CD14-positive monocyte (primary cell): ENCODE measurements around the gene PCDH19. TPM values are rescaled to one million over a fixed set of nuclear protein-coding genes. Genes with fewer than 3 reads are reported as not detected.

ENCODE experiments used
- DNase-seq, 3 donors: peaks; one replicate each; pipeline ENCODE4 v3.0.0-alpha.2; 2011 to 2022
- H2AFZ ChIP-seq: 2 replicates; pipeline ENCODE4 v1.6.0; 2012; ENCODE audit warnings: mild to moderate bottlenecking, low read depth, low read length, inconsistent platforms; ENCODE audit not compliant: insufficient read depth, poor library complexity, severe bottlenecking
- H3K27ac ChIP-seq, 2 donors: 1 replicate in 1 of 2; 2 replicates in 1 of 2; pipeline ENCODE4 v1.5.1; 2012 to 2013; ENCODE audit warnings: low read length in 2 of 2, control low read depth in 1 of 2, inconsistent platforms in 1 of 2, low read depth in 1 of 2, mild to moderate bottlenecking in 1 of 2
- H3K27me3 ChIP-seq, 2 donors: one replicate each; pipeline versions ENCODE4 v1.6.0 to v1.6.1; 2011 to 2013; ENCODE audit warnings: low read length in 2 of 2; ENCODE audit not compliant: control insufficient read depth in 2 of 2, insufficient read depth in 2 of 2
- H3K36me3 ChIP-seq, 2 donors: replicated peaks in 1 of 2; 1 replicate in 1 of 2; 2 replicates in 1 of 2; pipeline versions ENCODE4 v1.5.1 to v1.6.1; 2012 to 2013; ENCODE audit warnings: low read length in 2 of 2, control low read depth in 1 of 2, inconsistent platforms in 1 of 2, mild to moderate bottlenecking in 1 of 2; ENCODE audit not compliant: insufficient read depth in 2 of 2, control insufficient read depth in 1 of 2
- H3K4me1 ChIP-seq, 2 donors: 1 replicate in 1 of 2; 2 replicates in 1 of 2; pipeline versions ENCODE4 v1.5.1 to v1.6.1; 2012 to 2013; ENCODE audit warnings: low read length in 2 of 2, control low read depth in 1 of 2, inconsistent platforms in 1 of 2, mild to moderate bottlenecking in 1 of 2, moderate library complexity in 1 of 2; ENCODE audit not compliant: insufficient read depth in 2 of 2, control insufficient read depth in 1 of 2
- H3K4me2 ChIP-seq: replicated peaks from 2 replicates; pipeline ENCODE3; 2012; ENCODE audit warnings: low read length, moderate library complexity, mild to moderate bottlenecking; ENCODE audit not compliant: poor library complexity, severe bottlenecking; ENCODE audit errors: extremely low read depth
- H3K4me3 ChIP-seq, 3 experiments: fragments of 200-600 bp in 1 of 3; sonication (generic) in 1 of 3; replicated peaks in 1 of 3; 1 replicate in 2 of 3; 2 replicates in 1 of 3; pipeline ENCODE4 v1.5.1; 2011 to 2013; ENCODE audit warnings: low read length in 3 of 3, mild to moderate bottlenecking in 3 of 3, control low read depth in 2 of 3, low read depth in 2 of 3, inconsistent platforms in 1 of 3, moderate library complexity in 1 of 3
- H3K79me2 ChIP-seq: 2 replicates; pipeline ENCODE4 v1.6.0; 2012; ENCODE audit warnings: mild to moderate bottlenecking, control low read depth, inconsistent platforms, low read length, moderate library complexity; ENCODE audit not compliant: insufficient read depth
- H3K9ac ChIP-seq: 2 replicates; pipeline ENCODE4 v1.6.0; 2017; ENCODE audit warnings: low read length, mild to moderate bottlenecking; ENCODE audit not compliant: insufficient read depth, poor library complexity, severe bottlenecking
- H3K9me3 ChIP-seq, 2 donors: replicated peaks in 1 of 2; 1 replicate in 1 of 2; 2 replicates in 1 of 2; pipeline versions ENCODE4 v1.5.1 to v1.6.1; 2012 to 2013; ENCODE audit warnings: low read length in 2 of 2, control low read depth in 1 of 2; ENCODE audit not compliant: control insufficient read depth in 1 of 2, insufficient read depth in 1 of 2
- H4K20me1 ChIP-seq: 2 replicates; pipeline ENCODE4 v1.6.0; 2012; ENCODE audit warnings: mild to moderate bottlenecking, low read length, control low read depth, moderate library complexity; ENCODE audit not compliant: insufficient read depth
- H3K27ac Mint-ChIP-seq, 7 donors: one replicate each; pipeline ENCODE4 v1.8.0; 2020; ENCODE audit warnings: mild to moderate bottlenecking in 7 of 7, mixed read lengths in 7 of 7, moderate library complexity in 6 of 7, inconsistent platforms in 2 of 7
- H3K27me3 Mint-ChIP-seq, 3 donors: one replicate each; pipeline ENCODE4 v1.8.0; 2021 to 2022; ENCODE audit warnings: low read depth in 3 of 3, mild to moderate bottlenecking in 3 of 3, mixed read lengths in 3 of 3, moderate library complexity in 3 of 3, inconsistent platforms in 1 of 3
- H3K36me3 Mint-ChIP-seq, 2 donors: one replicate each; pipeline ENCODE4 v1.8.0; 2020; ENCODE audit warnings: mixed read lengths in 2 of 2, inconsistent platforms in 1 of 2, mild to moderate bottlenecking in 1 of 2
- H3K4me1 Mint-ChIP-seq: one replicate; pipeline ENCODE4 v1.8.0; 2020; ENCODE audit warnings: mild to moderate bottlenecking, mixed read lengths
- H3K4me3 Mint-ChIP-seq, 2 donors: one replicate each; pipeline ENCODE4 v1.8.0; 2020; ENCODE audit warnings: mild to moderate bottlenecking in 2 of 2, mixed read lengths in 2 of 2, moderate library complexity in 1 of 2
- H3K9me3 Mint-ChIP-seq, 7 donors: one replicate each; pipeline ENCODE4 v1.8.0; 2020 to 2022; ENCODE audit warnings: mixed read lengths in 7 of 7, mild to moderate bottlenecking in 6 of 7, moderate library complexity in 6 of 7, inconsistent platforms in 2 of 7
- CTCF ChIP-seq: fragments of 200-600 bp; IDR thresholded peaks from one replicate; pipeline ENCODE4 v1.8.0; 2022; ENCODE audit warnings: antibody characterized with exemption, mild to moderate bottlenecking
- WGBS: methylation state at CpG from one replicate; pipeline ENCODE4 v1.1.5; 2013; ENCODE audit warnings: missing lambda C conversion rate; ENCODE audit not compliant: insufficient coverage; 5-methylcytosine and 5-hydroxymethylcytosine counted together
- intact Hi-C, 2 donors: fragments of 100-400 bp; cut with micrococcal nuclease; formaldehyde crosslinking; loops; one replicate each; pipeline versions ENCODE4 v1.15.0 to v1.15.1; 2023
- polyA plus RNA-seq, 3 donors: library from polyadenylated mRNA; depleted of rRNA in 1 of 3; unstranded in 2 of 3; stranded (reverse) in 1 of 3; fragments of 300-500 nt in 2 of 3; fragments of >200 nt in 1 of 3; fragmentation: Illumina TruSeq in 2 of 3; gene quantifications; 1 replicate in 2 of 3; 2 replicates in 1 of 3; pipeline ENCODE4 v1.2.3, GENCODE V29; 2012 to 2021

PCDH19 gene
- polyA plus RNA-seq, 3 donors = not detected

- Mint-ChIP-seq H3K27ac (no peak overlapping the region), H3K9me3 (peaks cover 0 to 3% (median 0%) of the 10 kb centered on the region in 7 donors), H3K36me3 (no peaks in the 10 kb centered on the region), H3K27me3 (peaks cover 0 to 3% (median 1%) of the 10 kb centered on the region in 3 donors), H3K4me1 (no peaks in the 10 kb centered on the region), H3K4me3 (no peak overlapping the region)
- no peaks in the 10 kb centered on the region for H3K27me3 ChIP-seq
- TF ChIP-seq CTCF = no peak
- no peaks in the 10 kb centered on the region for H3K36me3 ChIP-seq
- no peak overlapping the region for H3K27ac ChIP-seq
- no peaks in the 10 kb centered on the region for H3K4me1 ChIP-seq
- H3K4me3 ChIP-seq = no peak overlapping the region
- intact Hi-C loops = no loop called here
- no peaks in the 10 kb centered on the region for H4K20me1 ChIP-seq
- no peaks in the 10 kb centered on the region for H3K9me3 ChIP-seq
- no peak overlapping the region for H3K4me2 ChIP-seq
- no peak overlapping the region for H3K9ac ChIP-seq
- no CpG with 5 or more reads among the region's 2 CpGs for WGBS
- H3K79me2 ChIP-seq = no peaks in the 10 kb centered on the region
- DNase-seq = no peak
- H2AFZ ChIP-seq = no peak overlapping the region
These were observed 90.4 kb downstream of the PCDH19 start for GRCh38 chrX:100319716-100320115.

GRCh38 chrX:100316987-100317386, 93.1 kb downstream of the PCDH19 start:
- no CpG with 5 or more reads among the region's 3 CpGs for WGBS
- H3K27me3 ChIP-seq = no peaks in the 10 kb centered on the region
- Mint-ChIP-seq H3K9me3 (peaks cover 0 to 3% (median 0%) of the 10 kb centered on the region in 7 donors), H3K36me3 (no peaks in the 10 kb centered on the region), H3K27ac (no peak overlapping the region), H3K4me3 (no peak overlapping the region), H3K4me1 (no peaks in the 10 kb centered on the region), H3K27me3 (peaks cover 0 to 6% (median 3%) of the 10 kb centered on the region in 3 donors)
- no peaks in the 10 kb centered on the region for H3K36me3 ChIP-seq
- no peak overlapping the region for H3K4me2 ChIP-seq
- no peak for TF ChIP-seq CTCF
- H3K27ac ChIP-seq = no peak overlapping the region
- no peaks in the 10 kb centered on the region for H3K9me3 ChIP-seq
- no peak for DNase-seq
- H3K4me1 ChIP-seq = no peaks in the 10 kb centered on the region
- no peak overlapping the region for H3K4me3 ChIP-seq
- no peaks in the 10 kb centered on the region for H4K20me1 ChIP-seq
- no peak overlapping the region for H2AFZ ChIP-seq
- H3K9ac ChIP-seq = no peak overlapping the region
- intact Hi-C loops = no loop called here
- H3K79me2 ChIP-seq = no peaks in the 10 kb centered on the region
